ENCODE results near the gene FLVCR2.

The FLVCR2 gene

DNA sequence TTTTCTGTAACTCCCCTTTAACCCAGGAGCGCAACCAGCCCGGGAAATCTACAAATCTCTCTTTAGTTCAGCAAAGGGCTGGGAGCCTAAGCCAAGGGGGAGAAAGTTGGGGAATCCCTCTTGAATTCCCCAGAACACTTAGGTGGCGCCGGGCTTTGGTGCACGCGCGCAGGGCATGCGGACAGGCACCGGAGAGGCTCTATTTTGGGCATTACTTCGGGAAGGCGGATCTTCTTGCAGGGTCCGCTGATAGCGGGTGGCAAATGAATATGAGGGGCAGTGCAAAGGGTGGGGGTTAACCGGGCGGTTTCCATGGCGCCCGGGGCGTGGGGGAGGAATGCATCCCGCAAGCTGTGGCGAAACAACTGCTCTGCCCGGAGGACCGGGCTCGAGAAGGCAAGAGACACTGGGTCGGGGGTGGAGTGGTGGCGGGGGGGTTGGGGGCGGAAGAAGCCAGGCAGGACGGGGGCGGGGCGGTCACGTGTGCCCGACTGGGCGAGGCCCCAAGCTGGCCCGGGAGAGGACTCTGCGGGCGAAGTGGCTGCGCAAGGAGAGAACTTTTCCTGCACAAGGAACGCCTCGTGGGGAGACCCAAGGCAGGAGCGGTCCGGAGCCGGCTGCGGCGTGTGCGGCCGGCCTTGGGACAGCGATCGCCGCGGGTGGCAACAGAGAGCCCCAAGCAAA, at the start of gene FLVCR2:
Gene FLVCR2, plus strand, starts transcription at position 519 of the 684 bp plus-strand sequence. CDS start 353 bp downstream, outside the sequence.
- peak; percentile 30 to 34 for DNase-seq (ENCODE audit: low read depth in 2 of 2)

- no peak for DNase-seq (ENCODE audit: low read depth in 2 of 2)
Observed at GRCh38 chr14:75531256-75531655, 47.2 kb upstream of the FLVCR2 start.

- DNase-seq (ENCODE audit: low read depth in 2 of 2) = no peak
Observed at GRCh38 chr14:75531660-75532317, 46.6 kb upstream of the FLVCR2 start.

DNA sequence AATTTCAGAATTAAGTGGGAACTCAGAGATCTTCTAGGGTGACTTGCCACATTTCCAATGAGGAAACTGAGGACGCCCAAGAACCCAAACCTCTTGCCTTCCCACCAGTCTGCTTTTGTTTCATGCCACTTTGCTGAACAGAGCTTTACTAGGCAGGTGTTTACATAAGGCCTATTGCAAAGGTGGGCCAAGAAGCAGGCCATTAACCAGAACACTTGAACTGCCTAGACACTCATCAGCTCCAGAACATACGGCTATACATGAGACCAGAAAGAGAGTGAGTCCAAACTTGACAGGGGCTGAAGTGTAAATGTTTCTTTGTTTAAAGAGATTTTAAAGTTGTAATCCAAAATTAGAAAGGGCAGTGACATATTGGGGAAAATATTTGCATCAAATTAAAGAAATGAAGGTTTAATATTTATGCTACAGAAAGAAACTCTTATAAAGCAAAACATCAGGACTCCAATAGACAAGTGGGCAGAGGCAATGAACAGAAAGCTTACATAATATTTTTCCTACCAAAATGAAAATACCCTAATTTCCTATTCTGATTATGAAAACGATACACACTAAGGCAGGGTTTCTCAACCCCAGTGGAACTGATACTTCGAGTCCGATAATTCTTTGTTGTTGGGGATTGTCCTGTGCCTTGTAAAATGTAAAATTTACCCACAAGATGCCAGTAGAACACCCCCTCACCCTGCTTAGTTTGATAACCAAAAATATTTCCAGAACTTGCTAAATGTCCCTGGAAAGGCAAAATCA, 44.4 kb upstream of the FLVCR2 start:
- DNase-seq (ENCODE audit: low read depth in 2 of 2) = no peak

DNA sequence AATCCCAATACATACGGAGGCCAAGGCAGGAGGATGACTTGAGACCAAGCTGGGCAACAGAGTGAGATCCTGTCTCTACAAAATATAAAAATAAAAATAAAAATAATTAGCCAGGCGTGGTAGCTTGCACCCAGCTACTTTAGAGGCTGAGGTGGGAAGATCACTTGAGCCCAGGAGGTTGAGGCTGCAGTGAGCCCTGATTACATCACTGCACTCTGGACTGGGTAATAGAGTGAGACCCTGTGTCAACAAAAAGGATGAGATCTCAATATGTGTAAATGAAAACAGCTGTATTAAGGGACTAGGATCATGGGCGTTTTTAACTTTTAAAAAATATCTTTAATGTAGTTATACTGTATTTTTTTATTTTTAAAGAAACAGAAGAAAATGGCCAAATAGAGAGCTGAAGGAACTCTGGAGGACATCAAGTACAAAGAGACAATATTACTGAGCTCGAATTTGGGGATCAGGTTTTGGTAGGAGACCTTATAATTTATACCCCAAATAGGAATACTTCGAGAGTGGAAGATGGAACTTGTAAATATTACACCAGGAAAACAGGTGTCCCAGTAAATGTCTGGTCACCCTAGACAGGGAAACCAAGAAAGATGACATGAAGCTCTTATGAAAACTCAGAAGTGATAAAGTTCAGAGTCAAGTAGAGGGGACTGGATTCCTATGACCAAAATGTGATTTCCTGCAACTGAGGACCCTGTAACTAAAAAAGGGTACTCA, 43.1 kb upstream of the FLVCR2 start:
- no peak for DNase-seq (ENCODE audit: low read depth in 2 of 2)

GRCh38 chr14:75537071-75537470, 41.3 kb upstream of the FLVCR2 start:
- DNase-seq (ENCODE audit: low read depth in 2 of 2) = no peak

GRCh38 chr14:75539162-75539560, 39.3 kb upstream of the FLVCR2 start:
- DNase-seq (ENCODE audit: low read depth in 2 of 2) = no peak

GRCh38 chr14:75539561-75540478, 38.6 kb upstream of the FLVCR2 start:
- no peak for DNase-seq (ENCODE audit: low read depth in 2 of 2)

- DNase-seq (ENCODE audit: low read depth in 2 of 2) = no peak
Observed at GRCh38 chr14:75540479-75540851, 38.0 kb upstream of the FLVCR2 start.

DNA sequence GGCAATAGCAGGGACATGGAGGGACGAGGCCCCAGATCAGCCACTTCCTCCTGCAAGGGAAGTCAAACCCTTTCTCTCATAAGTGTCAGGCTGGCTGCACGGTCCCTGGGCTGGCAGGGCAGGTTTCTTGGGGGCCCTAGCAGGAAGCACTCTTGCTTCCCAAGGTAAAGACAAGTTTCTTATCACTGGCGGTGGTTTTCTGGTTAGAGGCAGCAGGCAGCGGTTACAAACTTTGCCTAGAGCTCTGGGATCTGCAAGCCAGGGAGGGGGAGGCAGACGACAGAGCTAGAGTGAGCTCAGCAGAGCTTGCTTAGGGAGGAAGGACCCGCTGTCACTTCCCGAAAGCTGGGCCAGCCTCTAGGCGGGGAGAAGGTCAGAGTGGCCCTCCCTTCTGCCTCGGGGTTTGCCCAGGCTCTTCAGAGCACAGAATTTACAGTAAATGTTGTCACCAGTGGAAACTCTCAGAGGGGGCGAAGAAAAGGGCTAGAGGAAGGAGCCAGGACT, 35.8 kb upstream of the FLVCR2 start:
- DNase-seq (ENCODE audit: low read depth in 2 of 2) = peak; percentile 70 to 79

- no peak for DNase-seq (ENCODE audit: low read depth in 2 of 2)
Observed at GRCh38 chr14:75543253-75543652, 35.2 kb upstream of the FLVCR2 start.

DNA sequence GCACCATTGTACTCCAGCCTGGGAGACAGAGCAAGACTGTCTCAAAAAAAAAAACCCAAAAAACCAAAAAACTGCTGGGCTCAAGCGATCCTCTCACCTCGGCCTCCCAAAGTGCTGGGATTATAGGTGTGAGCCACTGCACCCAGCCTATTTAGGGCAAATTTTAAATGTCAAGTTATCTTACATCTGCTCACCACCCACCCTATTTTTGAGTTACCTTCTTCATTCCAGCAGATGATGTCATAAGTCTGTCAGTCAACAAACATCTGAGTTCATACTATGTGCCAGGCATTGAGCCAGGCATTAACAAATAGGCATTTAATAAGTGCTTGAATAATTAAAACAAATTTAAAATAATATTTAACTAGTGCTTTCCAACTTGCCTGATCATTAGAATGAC, 34.6 kb upstream of the FLVCR2 start:
- no peak for DNase-seq (ENCODE audit: low read depth in 2 of 2)

- no peak for DNase-seq (ENCODE audit: low read depth in 2 of 2)
Observed at GRCh38 chr14:75545907-75546306, 32.5 kb upstream of the FLVCR2 start.

GRCh38 chr14:75547552-75548250, 30.7 kb upstream of the FLVCR2 start:
- no peak for DNase-seq (ENCODE audit: low read depth in 2 of 2)

DNA sequence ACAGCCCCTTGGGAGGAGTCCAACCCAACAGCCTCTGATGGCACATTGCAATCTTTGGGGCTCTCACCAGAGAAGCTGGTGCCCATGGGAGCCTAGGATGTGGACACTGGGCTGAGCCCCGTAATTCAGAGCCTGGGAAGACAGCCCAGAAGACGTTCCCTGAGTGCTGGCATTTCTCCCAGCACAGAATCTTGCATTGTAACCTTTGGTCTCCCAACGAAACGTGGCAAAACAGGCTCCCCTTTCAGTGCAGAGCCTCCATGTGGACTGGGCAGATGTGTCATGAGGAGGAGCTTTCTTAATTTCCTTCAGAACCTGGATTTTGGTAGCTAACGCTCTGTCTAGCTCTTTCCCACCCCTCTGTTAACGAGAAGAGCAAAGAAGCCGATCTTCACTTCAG, 29.9 kb upstream of the FLVCR2 start:
- DNase-seq (ENCODE audit: low read depth in 2 of 2) = no peak

- DNase-seq (ENCODE audit: low read depth in 2 of 2) = no peak
Observed at GRCh38 chr14:75549169-75549568, 29.3 kb upstream of the FLVCR2 start.

- DNase-seq (ENCODE audit: low read depth in 2 of 2) = no peak
Observed at GRCh38 chr14:75551021-75551420, 27.4 kb upstream of the FLVCR2 start.

DNA sequence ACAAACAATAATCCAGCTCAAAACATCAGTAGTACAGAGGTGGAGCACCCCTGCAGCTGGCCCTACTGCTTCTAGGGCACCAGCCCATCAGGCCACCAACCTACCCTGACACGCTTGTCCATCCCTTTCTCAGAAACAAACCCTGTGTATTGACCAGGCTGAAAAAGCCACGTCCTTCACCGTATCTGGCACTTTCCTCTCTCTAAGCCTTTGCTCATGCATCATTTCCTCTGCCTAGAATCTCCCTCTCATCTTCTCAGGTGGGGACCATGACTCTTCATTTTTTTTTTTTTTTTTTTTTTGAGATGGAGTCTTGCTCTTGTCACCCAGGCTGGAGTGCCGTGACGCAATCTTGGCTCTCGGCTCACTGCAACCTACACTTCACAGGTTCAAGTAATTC, 25.3 kb upstream of the FLVCR2 start:
- DNase-seq (ENCODE audit: low read depth in 2 of 2) = no peak

- DNase-seq (ENCODE audit: low read depth in 2 of 2) = no peak
Observed at GRCh38 chr14:75553761-75554364, 24.6 kb upstream of the FLVCR2 start.

GRCh38 chr14:75554482-75554881, 23.9 kb upstream of the FLVCR2 start:
- no peak for DNase-seq (ENCODE audit: low read depth in 2 of 2)

Data from stimulated activated CD8-positive, alpha-beta memory T cell treated with anti-CD3 and anti-CD28 coated beads, Interleukin-2, amount 100 ng/mL, for 48 hours (primary cell).